Suprapubic skin (tissue), 4 donors: ENCODE measurements around the gene REV3L.

Experiments used
- CTCF ChIP-seq, 2 donors: fragments of 200-600 bp in 1 of 2; fragments of 450-650 bp in 1 of 2; sonication (generic) in 1 of 2; IDR thresholded peaks; one replicate each; pipeline ENCODE4 v1.5.1; 2016 to 2019; ENCODE audit warnings: antibody characterized with exemption in 2 of 2, mild to moderate bottlenecking in 1 of 2, moderate library complexity in 1 of 2
- EP300 ChIP-seq: sonication (generic); formaldehyde crosslinking; IDR thresholded peaks from one replicate; pipeline ENCODE4 v1.6.1; 2017; ENCODE audit warnings: antibody characterized with exemption
- POLR2A ChIP-seq, 2 donors: fragments of 450-650 bp; IDR thresholded peaks; one replicate each; pipeline ENCODE4 v1.6.1; 2017; ENCODE audit warnings: antibody characterized with exemption in 2 of 2, mild to moderate bottlenecking in 2 of 2, moderate library complexity in 2 of 2
- POLR2AphosphoS5 ChIP-seq, 3 donors: sonication (generic); formaldehyde crosslinking; IDR thresholded peaks; one replicate each; pipeline ENCODE4 v1.6.1; 2017; ENCODE audit warnings: antibody characterized with exemption in 3 of 3

GRCh38 chr6:111269401-111269970 is 213.5 kb downstream of the REV3L start:
- TF ChIP-seq CTCF (IDR thresholded peaks at IDR 0.05) (no peak), EP300 (no peak), POLR2A (IDR thresholded peaks at IDR 0.05) (no peak), POLR2AphosphoS5 (IDR thresholded peaks at IDR 0.05) (no peak)
